ENCODE data around the gene TMEM187.

TMEM187 gene

DNA sequence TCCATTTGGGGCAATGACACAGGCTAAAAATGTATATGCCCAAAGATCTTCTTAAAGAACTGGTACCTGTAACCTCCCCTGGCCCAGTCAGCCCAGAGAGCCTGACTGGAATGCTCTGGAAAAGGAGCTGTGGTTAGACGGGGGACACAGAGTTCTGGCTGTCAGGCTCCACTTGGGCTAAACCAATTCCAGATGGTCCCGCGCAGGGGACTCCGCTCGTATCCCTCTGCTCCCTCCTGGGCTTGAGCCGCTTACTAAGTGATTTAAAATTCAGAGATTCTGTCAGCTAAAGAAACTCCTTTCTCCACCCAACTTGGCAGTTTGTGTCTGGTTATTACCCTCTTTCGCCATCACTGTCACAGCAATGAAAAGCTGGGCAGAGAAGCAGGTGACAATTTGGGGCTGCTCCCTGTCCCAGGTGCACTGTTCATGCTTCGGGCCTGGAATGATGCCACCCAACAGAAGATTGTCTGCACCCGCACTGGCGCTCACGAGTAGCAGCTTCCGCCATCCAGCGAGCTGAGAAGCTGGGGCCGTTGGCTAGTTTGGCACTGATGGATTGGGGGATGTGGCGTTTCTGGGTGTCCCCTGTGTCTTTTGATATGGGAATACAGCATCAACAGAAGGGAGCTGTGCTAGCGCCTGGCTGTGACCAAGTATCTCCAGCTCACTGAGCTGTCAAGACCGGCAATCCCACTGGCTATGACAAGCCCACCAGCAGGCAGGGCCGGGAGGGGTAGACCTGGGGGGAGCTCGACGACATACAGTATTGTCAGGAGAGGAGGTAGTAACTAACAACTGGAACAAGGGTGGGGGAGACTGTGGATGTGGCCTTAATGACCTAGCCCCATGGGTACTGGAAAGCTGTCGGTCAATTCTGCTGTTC is 53.8 kb downstream of the TMEM187 start:
- TF ChIP-seq, protein P1, sequence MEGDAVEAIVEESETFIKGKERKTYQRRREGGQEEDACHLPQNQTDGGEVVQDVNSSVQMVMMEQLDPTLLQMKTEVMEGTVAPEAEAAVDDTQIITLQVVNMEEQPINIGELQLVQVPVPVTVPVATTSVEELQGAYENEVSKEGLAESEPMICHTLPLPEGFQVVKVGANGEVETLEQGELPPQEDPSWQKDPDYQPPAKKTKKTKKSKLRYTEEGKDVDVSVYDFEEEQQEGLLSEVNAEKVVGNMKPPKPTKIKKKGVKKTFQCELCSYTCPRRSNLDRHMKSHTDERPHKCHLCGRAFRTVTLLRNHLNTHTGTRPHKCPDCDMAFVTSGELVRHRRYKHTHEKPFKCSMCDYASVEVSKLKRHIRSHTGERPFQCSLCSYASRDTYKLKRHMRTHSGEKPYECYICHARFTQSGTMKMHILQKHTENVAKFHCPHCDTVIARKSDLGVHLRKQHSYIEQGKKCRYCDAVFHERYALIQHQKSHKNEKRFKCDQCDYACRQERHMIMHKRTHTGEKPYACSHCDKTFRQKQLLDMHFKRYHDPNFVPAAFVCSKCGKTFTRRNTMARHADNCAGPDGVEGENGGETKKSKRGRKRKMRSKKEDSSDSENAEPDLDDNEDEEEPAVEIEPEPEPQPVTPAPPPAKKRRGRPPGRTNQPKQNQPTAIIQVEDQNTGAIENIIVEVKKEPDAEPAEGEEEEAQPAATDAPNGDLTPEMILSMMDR (IDR thresholded peaks at IDR 0.05) = no peak

DNA sequence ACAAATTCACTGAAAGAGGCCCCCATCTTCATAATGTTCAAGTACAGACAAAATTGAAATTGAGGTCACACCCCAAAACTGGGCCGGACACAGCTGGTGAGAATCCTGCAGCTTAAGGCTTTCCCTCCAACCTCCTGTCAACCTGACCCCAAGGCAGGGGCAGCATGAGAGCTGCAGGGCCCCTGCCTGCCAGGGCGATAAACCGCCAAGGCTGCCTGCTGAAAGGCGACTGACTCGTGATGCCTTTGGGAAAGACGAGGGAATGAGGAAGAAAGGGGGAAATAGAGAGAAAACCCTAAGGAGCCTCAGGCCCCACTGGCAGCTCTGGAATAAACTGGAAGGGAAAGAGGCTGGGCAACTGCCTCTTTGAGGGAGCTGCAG is 54.5 kb downstream of the TMEM187 start:
- TF ChIP-seq, protein P1 (IDR thresholded peaks at IDR 0.05) = no peak

DNA sequence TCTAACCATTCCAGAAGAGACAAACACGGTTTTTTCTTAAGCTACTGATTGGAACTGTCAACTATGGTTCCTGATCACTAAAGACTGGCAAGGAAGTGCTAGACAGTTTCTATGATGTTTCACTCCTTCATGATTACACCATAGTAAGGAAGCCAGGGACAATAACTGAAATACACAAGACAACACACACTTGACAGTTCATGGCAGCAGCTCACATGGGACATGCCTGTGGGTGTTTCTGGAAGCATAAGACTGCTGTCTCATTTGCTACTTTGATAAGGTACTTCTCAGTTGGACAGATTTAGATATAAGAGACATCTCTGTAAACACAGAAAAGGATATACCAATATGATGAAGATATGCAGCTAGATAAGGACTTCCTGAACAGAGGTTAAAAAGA is 55.4 kb downstream of the TMEM187 start:
- TF ChIP-seq, protein P1 (IDR thresholded peaks at IDR 0.05) = no peak

DNA sequence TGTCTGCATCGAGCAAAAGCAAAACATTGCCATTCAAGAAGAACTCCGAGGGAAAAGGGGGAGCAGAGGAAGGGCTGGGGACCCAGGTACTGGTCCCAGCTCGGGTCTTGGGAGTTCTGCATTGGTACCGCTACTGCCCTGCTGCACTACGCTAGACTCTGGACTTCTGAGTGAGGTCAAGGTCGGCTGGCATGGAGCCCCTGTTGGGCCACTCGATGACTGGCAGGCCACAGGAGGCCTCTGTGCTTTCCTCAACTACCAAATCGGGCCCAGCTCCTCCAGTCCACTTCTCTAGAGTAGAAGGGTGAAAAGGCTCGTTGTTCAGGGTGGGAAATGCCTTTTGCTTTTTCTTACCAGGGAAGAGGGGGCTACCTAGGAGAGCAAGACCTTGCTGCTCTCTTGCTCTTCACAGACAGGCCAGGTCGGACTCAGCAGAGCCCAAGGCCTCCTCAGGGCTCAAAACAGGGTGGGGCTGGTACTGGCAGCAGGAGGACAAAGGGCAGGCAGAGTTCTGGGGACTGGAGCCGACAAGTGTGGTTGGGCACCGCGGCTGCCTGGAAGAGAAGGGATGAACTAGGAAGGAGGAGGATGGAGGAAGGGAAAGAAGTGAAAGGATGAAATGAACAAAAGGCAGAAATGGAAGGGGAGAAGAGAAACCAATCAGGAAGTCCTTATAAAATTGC is 56.1 kb downstream of the TMEM187 start:
- TF ChIP-seq, protein P1 (IDR thresholded peaks at IDR 0.05) = no peak

DNA sequence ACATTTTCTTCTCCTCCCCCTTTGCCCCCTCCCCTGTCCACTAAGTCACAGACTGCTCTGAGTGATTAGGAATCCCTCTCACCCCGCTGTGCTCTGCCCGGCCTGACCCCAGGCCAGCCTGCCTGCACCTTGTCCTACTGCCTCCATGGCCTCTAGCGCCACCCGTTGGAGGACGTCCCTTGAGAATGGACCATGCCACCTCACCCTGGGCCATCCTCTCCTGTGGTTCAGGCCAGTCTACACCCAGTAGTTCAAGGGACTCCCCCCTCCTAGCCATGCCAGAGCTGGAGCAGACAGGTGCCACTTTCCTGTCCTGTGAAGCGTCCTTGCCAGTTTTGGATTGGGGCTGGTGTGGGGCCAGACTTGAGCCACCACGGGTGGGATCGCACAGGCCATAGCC is 56.9 kb downstream of the TMEM187 start:
- TF ChIP-seq, protein P1 (IDR thresholded peaks at IDR 0.05) = no peak

DNA sequence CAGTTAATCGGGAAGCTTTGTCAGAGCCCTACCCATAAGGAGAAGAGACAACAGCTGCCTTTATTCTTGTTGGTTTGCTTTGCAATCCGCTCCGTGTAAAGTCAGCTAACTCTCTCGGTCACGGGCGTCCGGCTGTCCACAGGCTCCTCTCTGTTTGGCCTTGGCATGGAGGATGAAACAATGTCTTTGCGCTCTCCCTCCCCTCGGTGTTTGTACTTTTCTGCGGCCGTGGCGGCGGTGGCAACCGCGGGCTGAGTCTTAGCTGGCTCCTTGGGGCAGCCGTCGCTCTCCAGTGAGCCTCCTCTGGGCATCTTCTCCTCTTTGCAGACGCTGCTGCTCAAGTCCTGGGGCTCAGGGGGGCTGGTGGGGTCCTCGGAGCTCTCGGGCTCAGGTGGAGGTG is 57.7 kb downstream of the TMEM187 start:
- TF ChIP-seq, protein P1 (IDR thresholded peaks at IDR 0.05) = no peak

DNA sequence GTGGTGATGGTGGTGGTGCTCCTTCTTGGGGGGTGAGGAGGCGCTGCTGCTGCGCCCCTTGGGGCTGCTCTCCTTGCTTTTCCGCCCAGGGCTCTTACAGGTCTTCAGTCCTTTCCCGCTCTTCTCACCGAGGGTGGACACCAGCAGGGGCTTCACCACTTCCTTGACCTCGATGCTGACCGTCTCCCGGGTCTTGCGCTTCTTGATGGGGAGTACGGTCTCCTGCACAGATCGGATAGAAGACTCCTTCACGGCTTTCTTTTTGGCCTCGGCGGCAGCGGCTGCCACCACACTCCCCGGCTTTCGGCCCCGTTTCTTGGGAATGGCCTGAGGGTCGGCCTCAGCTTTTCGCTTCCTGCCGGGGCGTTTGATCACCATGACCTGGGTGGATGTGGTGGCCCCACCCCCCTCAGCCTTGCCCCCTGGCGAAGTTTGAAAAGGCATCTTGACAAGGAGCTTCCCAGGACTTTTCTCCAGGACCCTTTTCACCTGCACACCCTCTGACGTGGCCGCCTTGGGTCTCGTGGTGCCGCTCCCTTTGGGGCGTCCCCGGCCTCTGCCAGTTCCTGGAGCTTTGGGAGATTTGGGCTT is 58.3 kb downstream of the TMEM187 start:
- TF ChIP-seq, protein P1 (IDR thresholded peaks at IDR 0.05) = no peak
